Measurements from ENCODE around the gene DYNC1LI1.
A peak's percentile ranks its signal among the peaks of the same experiment; 100 is the strongest.

- TF ChIP-seq CTCF (IDR thresholded peaks at IDR 0.05) (no peak), CDX4 (CRISPR knock-in tag; IDR thresholded peaks at IDR 0.05; ENCODE audit: borderline replicate concordance) (no peak), ATF2 (CRISPR knock-in tag; IDR thresholded peaks at IDR 0.05; ENCODE audit: borderline replicate concordance, low read depth) (no peak), PRRX2 (CRISPR knock-in tag; IDR thresholded peaks at IDR 0.05) (no peak), E2F4 (CRISPR knock-in tag; IDR thresholded peaks at IDR 0.05; ENCODE audit: borderline replicate concordance, low read depth) (no peak), ATF6 (CRISPR knock-in tag; IDR thresholded peaks at IDR 0.05) (no peak), NR2C2 (CRISPR knock-in tag; IDR thresholded peaks at IDR 0.05) (peak; percentile 53; the same call in 1 of the 2 replicates), FOXP4 (CRISPR knock-in tag; IDR thresholded peaks at IDR 0.05) (no peak; the same call in 1 of the 2 replicates), TEAD4 (CRISPR knock-in tag; IDR thresholded peaks at IDR 0.05) (no peak), KAT7 (CRISPR knock-in tag; IDR thresholded peaks at IDR 0.05; ENCODE audit: borderline replicate concordance) (no peak), MYBL2 (CRISPR knock-in tag; IDR thresholded peaks at IDR 0.05) (no peak; the same call in 1 of the 2 replicates), CBFB (CRISPR knock-in tag; IDR thresholded peaks at IDR 0.05; ENCODE audit: low read depth) (no peak), FOXK1 (CRISPR knock-in tag; IDR thresholded peaks at IDR 0.05) (no peak)
Measured at GRCh38 chr3:32569540-32570420, 878 bp downstream of the DYNC1LI1 start.

Measured in WTC11 (cell line).